Tracheal epithelial cell (primary cell): ENCODE data around the gene CD164L2. TPM values are rescaled to one million over a fixed set of nuclear protein-coding genes. Genes with fewer than 3 reads are reported as not detected.

Experiments used
- total RNA-seq: library from RNA; depleted of rRNA; stranded (reverse); fragments of >200 nt; gene quantifications from 2 replicates; pipeline ENCODE4 v1.2.1, GENCODE V29; 2014

Gene CD164L2
- total RNA-seq, result 1.2 and 4.0 TPM in 2 replicates

GRCh38 chr1:27383039-27383605, at the start of gene CD164L2:
Gene CD164L2 (minus strand): TSS chr1:27383333. CDS start chr1:27383239, 94 bp downstream.

GRCh38 chr1:27392096-27392777, 9.1 kb upstream of the CD164L2 start, which contains the start of gene GPR3:
Gene GPR3 (plus strand): TSS chr1:27392622. CDS start chr1:27393799, 1,177 bp downstream.

DNA sequence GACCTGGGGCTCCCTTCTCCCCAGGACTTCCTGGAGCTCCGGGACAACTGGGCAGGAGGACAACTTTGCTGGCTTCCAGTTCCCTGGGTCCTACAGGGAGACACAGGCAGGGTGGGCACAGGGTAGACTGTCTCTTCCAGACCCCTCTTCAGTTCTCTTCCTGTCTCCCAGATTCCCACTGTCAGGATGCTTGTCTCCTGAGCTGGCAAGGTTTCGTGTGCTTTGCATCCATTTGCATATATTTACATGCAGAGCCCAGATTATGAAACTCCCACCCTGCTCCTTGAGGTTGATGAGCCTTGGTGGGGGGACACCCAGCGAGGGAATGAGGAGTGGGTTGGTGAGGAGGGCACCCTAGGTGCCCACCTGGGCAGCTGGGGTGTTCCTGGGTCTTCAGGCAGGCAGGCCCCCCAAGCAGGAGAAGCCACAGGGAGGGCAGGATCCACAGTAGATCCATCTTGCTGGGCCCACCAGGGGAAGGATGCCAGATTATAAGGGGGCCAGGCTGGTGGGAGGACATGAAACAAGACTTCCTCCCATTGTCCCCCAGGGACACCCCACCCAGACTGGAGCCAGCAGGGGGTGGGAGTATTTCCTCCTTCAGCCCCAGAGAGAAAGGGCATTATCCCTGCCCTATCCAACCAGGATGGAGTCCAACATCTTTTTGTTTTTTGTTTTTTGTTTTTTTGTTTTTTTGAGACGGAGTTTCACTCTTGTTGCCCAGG, 8.6 kb downstream of the CD164L2 start, which contains the start of gene FCN3:
Gene FCN3 (minus strand): TSS at position 463 of the 725 bp plus-strand sequence. CDS start 6 bp downstream, at position 457.

DNA sequence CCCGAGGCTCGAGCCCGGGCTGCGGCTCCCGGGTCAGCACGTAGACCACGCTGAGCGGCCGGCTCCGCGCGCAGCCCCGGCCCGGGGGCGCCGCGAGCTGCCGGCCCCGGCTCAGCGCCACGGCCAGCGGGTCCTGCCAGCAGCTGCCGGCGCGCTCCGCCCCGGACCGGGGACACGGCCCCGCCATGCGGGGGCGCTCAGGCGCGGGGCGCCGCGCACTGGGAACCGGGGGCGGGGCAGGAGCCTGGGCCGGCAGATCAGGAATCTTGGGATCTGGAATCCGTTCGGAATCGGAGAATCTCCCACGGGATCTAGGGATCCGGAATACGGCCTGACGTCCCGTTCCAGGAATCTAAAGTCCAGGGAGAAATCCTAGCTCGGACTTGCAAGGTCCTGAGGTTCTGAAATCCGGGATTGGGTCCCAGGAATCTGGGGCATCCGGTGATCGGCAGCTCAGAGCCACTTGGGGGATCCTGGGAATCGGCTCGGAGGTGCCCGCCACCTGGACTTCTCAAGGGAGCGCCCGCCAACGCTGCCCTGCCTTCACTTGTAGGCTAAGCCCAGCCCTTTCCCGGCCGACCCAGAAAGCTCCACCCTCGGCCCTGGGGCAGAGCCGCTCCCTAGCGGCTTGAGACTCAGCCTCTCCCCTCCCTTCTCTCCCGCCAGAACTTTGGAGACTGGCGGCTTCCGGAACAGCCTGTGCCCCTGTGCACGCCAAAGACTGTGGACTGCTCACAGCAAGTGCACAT, 16.5 kb downstream of the CD164L2 start, which contains the start of gene MAP3K6:
Gene MAP3K6 (minus strand): TSS at position 551 of the 749 bp plus-strand sequence. CDS start 364 bp downstream, at position 187.

GRCh38 chr1:27341525-27342252, 41.4 kb downstream of the CD164L2 start, which contains the start of gene SYTL1:
Gene SYTL1 (plus strand): TSS chr1:27342022. CDS start chr1:27345335, 3,313 bp downstream.

Other genes with a start within 250 kb of the CD164L2 start
- 4.9 and 6.7 TPM in 2 replicates for gene SLC9A1, start 228.2 kb downstream of the CD164L2 start, total RNA-seq
- gene WDTC1, start 148.7 kb downstream of the CD164L2 start, total RNA-seq, result 16.4 and 21.1 TPM in 2 replicates
- gene TMEM222, start 61.2 kb downstream of the CD164L2 start, total RNA-seq, result 15.1 and 21.2 TPM in 2 replicates
- gene SYTL1, start 41.3 kb downstream of the CD164L2 start, total RNA-seq, result 53.7 and 64.3 TPM in 2 replicates
- 20.7 and 26.6 TPM in 2 replicates for gene MAP3K6, start 16.4 kb downstream of the CD164L2 start, total RNA-seq
- 0.43 TPM in 1 of 2 replicates, not detected in the other for gene FCN3, start 8.5 kb downstream of the CD164L2 start, total RNA-seq
- gene GPR3, start 9.3 kb upstream of the CD164L2 start, total RNA-seq, result 0.24 TPM in 1 of 2 replicates, not detected in the other
- 27.5 and 49.4 TPM in 2 replicates for gene WASF2, start 106.8 kb upstream of the CD164L2 start, total RNA-seq
- gene AHDC1, start 220.8 kb upstream of the CD164L2 start, total RNA-seq, result 13.0 and 13.3 TPM in 2 replicates